Measurements from ENCODE around the gene FABP1. TPM values are rescaled to one million over a fixed set of nuclear protein-coding genes. Genes with fewer than 3 reads are reported as not detected.

FABP1 gene
- polyA plus RNA-seq, 1 of the 3 experiments (the other 2 are of a cell fraction): not detected

DNA sequence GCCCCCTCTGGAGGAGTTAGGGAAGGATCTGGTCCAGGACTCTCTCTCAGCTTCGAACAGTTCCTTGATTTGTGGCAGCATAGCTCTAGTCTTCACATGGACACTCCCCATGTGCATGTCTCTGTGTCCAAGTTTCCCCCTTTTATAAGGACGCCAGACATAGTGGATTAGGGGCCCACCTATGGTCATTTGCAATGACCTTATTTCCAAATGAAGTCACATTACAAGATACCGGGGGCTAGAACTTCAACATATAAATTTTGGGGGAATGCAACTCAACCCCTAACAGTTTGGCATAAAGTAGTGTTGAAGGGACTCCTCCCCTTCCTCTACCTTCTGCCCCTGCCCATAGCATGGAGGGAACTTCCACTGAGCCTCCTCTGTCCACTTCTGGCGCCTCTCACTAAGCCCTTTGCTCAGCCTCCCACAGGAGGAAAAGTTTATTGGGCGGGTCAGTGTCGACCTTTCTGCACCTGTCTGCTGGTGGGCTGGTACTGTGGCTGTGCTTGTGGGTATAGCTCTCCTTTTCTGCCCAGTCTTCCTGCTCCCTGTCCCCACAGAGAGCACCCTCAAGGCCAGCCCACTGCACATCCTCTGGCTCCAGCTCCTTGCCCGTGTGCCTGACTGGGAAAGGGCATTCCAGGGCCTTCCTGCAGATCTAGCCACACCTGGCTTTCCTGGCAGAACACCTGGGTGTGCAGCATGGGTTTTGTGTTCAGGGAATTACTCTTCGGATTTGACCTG is 5.5 kb downstream of the FABP1 start:
- Histone ChIP-seq H3F3A (replicated peaks; ENCODE audit: insufficient read depth) (no peaks in the 10 kb centered on the region), H3K4me1 (ENCODE audit: control insufficient read depth in 1 of 2, insufficient read depth in 2 of 2, low read depth in 1 of 2, low read length in 1 of 2) (peaks cover 0 to 4% of the 10 kb centered on the region in 2 experiments; a peak in 1 of 4 replicates), H2AFZ (ENCODE audit: low read depth) (no peak overlapping the region), H3K27me3 (ENCODE audit: insufficient read depth) (peaks cover 4% of the 10 kb centered on the region; the same call in 1 of the 2 replicates), H3K79me2 (ENCODE audit: insufficient read depth) (no peaks in the 10 kb centered on the region), H3K36me3 (replicated peaks in 1 of 2; ENCODE audit: control insufficient read depth in 1 of 2, insufficient read depth in 2 of 2, low read length in 1 of 2) (no peaks in the 10 kb centered on the region), H3K4me3 (ENCODE audit: low read depth in 2 of 2, low read length in 1 of 2) (no peak overlapping the region), H3K9me3 (no peaks in the 10 kb centered on the region), H3K4me2 (no peak overlapping the region), H3K9ac (no peak overlapping the region), H3K9me2 (no peaks in the 10 kb centered on the region), H4K20me1 (ENCODE audit: insufficient read depth) (no peaks in the 10 kb centered on the region), H3K27ac (ENCODE audit: low read depth in 2 of 2, low read length in 1 of 2) (no peak overlapping the region)
- ChIA-PET CTCF (interaction anchor here (0.6 kb wide), 1 partner anchor 155 kb away, joined by 3 read pairs; no protein-coding TSS in a partner anchor), POLR2A (no interaction called here)
- TF ChIP-seq EP300 (IDR thresholded peaks at IDR 0.05; ENCODE audit: borderline replicate concordance in 1 of 2, low read depth in 1 of 2, low read length in 1 of 2) (no peak), FOSL2 (IDR thresholded peaks at IDR 0.05; ENCODE audit: borderline replicate concordance, low read depth) (no peak), TAF1 (IDR thresholded peaks at IDR 0.05; ENCODE audit: borderline replicate concordance, low read depth, low read length) (no peak), YY1 (IDR thresholded peaks at IDR 0.05; ENCODE audit: low read depth) (no peak), TEAD4 (IDR thresholded peaks at IDR 0.05; ENCODE audit: borderline replicate concordance, insufficient read depth) (no peak), RXRA (IDR thresholded peaks at IDR 0.05; ENCODE audit: borderline replicate concordance, low read depth) (no peak), NFIC (IDR thresholded peaks at IDR 0.05; ENCODE audit: borderline replicate concordance) (no peak), RCOR1 (IDR thresholded peaks at IDR 0.05; ENCODE audit: low read length) (no peak), RFX5 (IDR thresholded peaks at IDR 0.05; ENCODE audit: low read length) (no peak), ELF1 (IDR thresholded peaks at IDR 0.05) (no peak), MXI1 (IDR thresholded peaks at IDR 0.05; ENCODE audit: low read depth, low read length) (no peak), TCF12 (IDR thresholded peaks at IDR 0.05) (no peak), SIN3A (IDR thresholded peaks at IDR 0.05; ENCODE audit: borderline replicate concordance, low read depth, low read length) (no peak), MEF2A (IDR thresholded peaks at IDR 0.05; ENCODE audit: borderline replicate concordance, low read depth) (no peak)
- TF ChIP-seq, protein P1, sequence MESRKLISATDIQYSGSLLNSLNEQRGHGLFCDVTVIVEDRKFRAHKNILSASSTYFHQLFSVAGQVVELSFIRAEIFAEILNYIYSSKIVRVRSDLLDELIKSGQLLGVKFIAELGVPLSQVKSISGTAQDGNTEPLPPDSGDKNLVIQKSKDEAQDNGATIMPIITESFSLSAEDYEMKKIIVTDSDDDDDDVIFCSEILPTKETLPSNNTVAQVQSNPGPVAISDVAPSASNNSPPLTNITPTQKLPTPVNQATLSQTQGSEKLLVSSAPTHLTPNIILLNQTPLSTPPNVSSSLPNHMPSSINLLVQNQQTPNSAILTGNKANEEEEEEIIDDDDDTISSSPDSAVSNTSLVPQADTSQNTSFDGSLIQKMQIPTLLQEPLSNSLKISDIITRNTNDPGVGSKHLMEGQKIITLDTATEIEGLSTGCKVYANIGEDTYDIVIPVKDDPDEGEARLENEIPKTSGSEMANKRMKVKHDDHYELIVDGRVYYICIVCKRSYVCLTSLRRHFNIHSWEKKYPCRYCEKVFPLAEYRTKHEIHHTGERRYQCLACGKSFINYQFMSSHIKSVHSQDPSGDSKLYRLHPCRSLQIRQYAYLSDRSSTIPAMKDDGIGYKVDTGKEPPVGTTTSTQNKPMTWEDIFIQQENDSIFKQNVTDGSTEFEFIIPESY (IDR thresholded peaks at IDR 0.05; ENCODE audit: borderline replicate concordance, low read depth): no peak
- TF ChIP-seq, protein P2, sequence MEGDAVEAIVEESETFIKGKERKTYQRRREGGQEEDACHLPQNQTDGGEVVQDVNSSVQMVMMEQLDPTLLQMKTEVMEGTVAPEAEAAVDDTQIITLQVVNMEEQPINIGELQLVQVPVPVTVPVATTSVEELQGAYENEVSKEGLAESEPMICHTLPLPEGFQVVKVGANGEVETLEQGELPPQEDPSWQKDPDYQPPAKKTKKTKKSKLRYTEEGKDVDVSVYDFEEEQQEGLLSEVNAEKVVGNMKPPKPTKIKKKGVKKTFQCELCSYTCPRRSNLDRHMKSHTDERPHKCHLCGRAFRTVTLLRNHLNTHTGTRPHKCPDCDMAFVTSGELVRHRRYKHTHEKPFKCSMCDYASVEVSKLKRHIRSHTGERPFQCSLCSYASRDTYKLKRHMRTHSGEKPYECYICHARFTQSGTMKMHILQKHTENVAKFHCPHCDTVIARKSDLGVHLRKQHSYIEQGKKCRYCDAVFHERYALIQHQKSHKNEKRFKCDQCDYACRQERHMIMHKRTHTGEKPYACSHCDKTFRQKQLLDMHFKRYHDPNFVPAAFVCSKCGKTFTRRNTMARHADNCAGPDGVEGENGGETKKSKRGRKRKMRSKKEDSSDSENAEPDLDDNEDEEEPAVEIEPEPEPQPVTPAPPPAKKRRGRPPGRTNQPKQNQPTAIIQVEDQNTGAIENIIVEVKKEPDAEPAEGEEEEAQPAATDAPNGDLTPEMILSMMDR (IDR thresholded peaks at IDR 0.05): no peak
- TF ChIP-seq, protein P3, sequence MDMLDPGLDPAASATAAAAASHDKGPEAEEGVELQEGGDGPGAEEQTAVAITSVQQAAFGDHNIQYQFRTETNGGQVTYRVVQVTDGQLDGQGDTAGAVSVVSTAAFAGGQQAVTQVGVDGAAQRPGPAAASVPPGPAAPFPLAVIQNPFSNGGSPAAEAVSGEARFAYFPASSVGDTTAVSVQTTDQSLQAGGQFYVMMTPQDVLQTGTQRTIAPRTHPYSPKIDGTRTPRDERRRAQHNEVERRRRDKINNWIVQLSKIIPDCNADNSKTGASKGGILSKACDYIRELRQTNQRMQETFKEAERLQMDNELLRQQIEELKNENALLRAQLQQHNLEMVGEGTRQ (IDR thresholded peaks at IDR 0.05; ENCODE audit: borderline replicate concordance, low read depth, low read length): no peak
- TF ChIP-seq, protein P4, sequence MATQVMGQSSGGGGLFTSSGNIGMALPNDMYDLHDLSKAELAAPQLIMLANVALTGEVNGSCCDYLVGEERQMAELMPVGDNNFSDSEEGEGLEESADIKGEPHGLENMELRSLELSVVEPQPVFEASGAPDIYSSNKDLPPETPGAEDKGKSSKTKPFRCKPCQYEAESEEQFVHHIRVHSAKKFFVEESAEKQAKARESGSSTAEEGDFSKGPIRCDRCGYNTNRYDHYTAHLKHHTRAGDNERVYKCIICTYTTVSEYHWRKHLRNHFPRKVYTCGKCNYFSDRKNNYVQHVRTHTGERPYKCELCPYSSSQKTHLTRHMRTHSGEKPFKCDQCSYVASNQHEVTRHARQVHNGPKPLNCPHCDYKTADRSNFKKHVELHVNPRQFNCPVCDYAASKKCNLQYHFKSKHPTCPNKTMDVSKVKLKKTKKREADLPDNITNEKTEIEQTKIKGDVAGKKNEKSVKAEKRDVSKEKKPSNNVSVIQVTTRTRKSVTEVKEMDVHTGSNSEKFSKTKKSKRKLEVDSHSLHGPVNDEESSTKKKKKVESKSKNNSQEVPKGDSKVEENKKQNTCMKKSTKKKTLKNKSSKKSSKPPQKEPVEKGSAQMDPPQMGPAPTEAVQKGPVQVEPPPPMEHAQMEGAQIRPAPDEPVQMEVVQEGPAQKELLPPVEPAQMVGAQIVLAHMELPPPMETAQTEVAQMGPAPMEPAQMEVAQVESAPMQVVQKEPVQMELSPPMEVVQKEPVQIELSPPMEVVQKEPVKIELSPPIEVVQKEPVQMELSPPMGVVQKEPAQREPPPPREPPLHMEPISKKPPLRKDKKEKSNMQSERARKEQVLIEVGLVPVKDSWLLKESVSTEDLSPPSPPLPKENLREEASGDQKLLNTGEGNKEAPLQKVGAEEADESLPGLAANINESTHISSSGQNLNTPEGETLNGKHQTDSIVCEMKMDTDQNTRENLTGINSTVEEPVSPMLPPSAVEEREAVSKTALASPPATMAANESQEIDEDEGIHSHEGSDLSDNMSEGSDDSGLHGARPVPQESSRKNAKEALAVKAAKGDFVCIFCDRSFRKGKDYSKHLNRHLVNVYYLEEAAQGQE (IDR thresholded peaks at IDR 0.05; ENCODE audit: low read depth, low read length): no peak
- DNase-seq: no peak
- WGBS (ENCODE audit: low lambda C conversion rate): 24% methylated on average over 7 of the region's 8 CpGs

Data from SK-N-SH (cell line).